Transverse colon (tissue), 4 donors: ENCODE results near the gene SEMA3G. TPM values are rescaled to one million over a fixed set of nuclear protein-coding genes. Genes with fewer than 3 reads are reported as not detected.

ENCODE experiments used
- DNase-seq: peaks from one replicate; pipeline ENCODE4 v3.0.0-alpha.2; 2019
- H3K27ac ChIP-seq, 4 donors: fragments of 200-600 bp; sonication (generic); 2 replicates each; pipeline ENCODE4 v1.5.1; 2016 to 2018; ENCODE audit warnings: inconsistent platforms in 4 of 4
- H3K27me3 ChIP-seq: fragments of 200-600 bp; sonication (generic); 2 replicates; pipeline ENCODE4 v1.5.1; 2017; ENCODE audit warnings: inconsistent platforms
- H3K36me3 ChIP-seq, 4 donors: fragments of 200-600 bp; sonication (generic); 2 replicates each; pipeline ENCODE4 v1.5.1; 2017 to 2019; ENCODE audit warnings: inconsistent platforms in 4 of 4
- H3K4me1 ChIP-seq, 4 donors: fragments of 200-600 bp; sonication (generic); 2 replicates each; pipeline ENCODE4 v1.5.1; 2017 to 2020; ENCODE audit warnings: inconsistent platforms in 4 of 4
- H3K4me3 ChIP-seq, 4 donors: fragments of 200-600 bp; sonication (generic); 1 replicate in 1 of 4; 2 replicates in 3 of 4; pipeline versions ENCODE4 v1.5.1 to v1.6.1; 2017 to 2019; ENCODE audit warnings: inconsistent platforms in 4 of 4
- H3K9me3 ChIP-seq, 2 donors: fragments of 200-600 bp; sonication (generic); 2 replicates each; pipeline ENCODE4 v1.5.1; 2017 to 2019; ENCODE audit warnings: inconsistent platforms in 2 of 2
- CTCF ChIP-seq, 5 experiments: fragments of 200-600 bp in 3 of 5; fragments of 450-650 bp in 2 of 5; sonication (generic) in 3 of 5; IDR thresholded peaks; 1 replicate in 2 of 5; 2 replicates in 3 of 5; pipeline ENCODE4 v1.5.1; 2016 to 2017; ENCODE audit warnings: antibody characterized with exemption in 5 of 5, inconsistent platforms in 3 of 5, mild to moderate bottlenecking in 2 of 5, moderate library complexity in 1 of 5
- EP300 ChIP-seq: sonication (generic); formaldehyde crosslinking; IDR thresholded peaks from one replicate; pipeline ENCODE4 v1.6.1; 2017; ENCODE audit warnings: antibody characterized with exemption, low read depth
- POLR2A ChIP-seq: fragments of 450-650 bp; IDR thresholded peaks from one replicate; pipeline ENCODE4 v1.6.1; 2016; ENCODE audit warnings: antibody characterized with exemption, mild to moderate bottlenecking, moderate library complexity
- POLR2AphosphoS5 ChIP-seq, 3 donors: sonication (generic); formaldehyde crosslinking; IDR thresholded peaks; one replicate each; pipeline ENCODE4 v1.6.1; 2016; ENCODE audit warnings: antibody characterized with exemption in 3 of 3
- whole genome bisulfite sequencing, 2 donors: methylation state at CpG; one replicate each; pipeline ENCODE4 v1.1.5; 2018; ENCODE audit warnings: low coverage in 1 of 2; 5-methylcytosine and 5-hydroxymethylcytosine counted together
- in situ Hi-C, 4 donors: fragments of 200-750 bp; cut with MboI; loops; one replicate each; pipeline versions ENCODE4 v1.15.0 to v1.15.1; 2017; ENCODE audit warnings: low sequenced_read_pairs in 3 of 4, low pct_ligation_motif_present in 1 of 4, low pct_unique_long_range_greater_than_20kb in 1 of 4
- intact Hi-C: fragments of 100-400 bp; cut with DNase I; formaldehyde crosslinking; loops from one replicate; pipeline ENCODE4 v1.15.1; 2023; ENCODE audit warnings: low total_unique reads
- total RNA-seq, 4 donors: library from RNA; depleted of rRNA; stranded (reverse); fragments of >200 nt; gene quantifications; one replicate each; pipeline ENCODE4 v1.1.0, GENCODE V29; 2016

Gene SEMA3G
- total RNA-seq, 4 donors from 2014 or later: 1.2 to 21.7 (median 2.3) TPM

DNA sequence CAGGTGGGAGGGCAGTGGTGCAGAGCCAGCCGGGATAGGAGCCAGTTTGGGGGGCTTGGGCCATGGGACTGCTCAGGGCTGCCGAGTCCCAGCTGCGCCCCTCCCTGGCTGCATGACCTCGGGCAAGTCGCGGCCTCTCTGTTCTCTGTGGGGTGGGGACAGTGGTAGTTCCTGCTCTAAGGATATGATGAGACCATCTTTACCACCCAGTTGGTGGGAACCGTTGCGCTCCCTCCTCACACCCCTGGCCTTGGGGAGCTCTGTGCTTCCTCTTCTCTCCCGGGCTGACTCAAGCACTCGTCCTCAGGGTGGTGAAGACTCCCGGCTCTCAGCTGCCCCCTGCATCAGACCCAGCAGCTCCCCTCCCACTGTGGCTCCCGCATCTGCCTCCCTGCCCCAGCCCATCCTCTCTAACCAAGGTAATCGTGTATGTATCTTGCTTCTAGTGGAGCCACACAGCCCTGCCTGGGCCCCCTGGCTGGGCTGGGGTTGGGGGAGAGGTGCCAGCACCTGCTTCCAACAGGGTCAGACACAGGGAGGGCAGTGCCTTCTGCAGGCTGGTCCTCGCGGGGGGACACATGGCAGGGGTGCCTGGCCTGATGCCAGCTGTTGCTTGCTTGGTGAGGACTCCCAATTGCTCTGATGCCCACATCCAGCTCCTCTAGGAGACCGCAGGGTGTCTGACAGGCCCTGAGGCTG lies 35.1 kb upstream of the SEMA3G start:
- Histone ChIP-seq H3K27ac (no peak overlapping the region), H3K4me1 (peaks cover 0 to 16% (median 4%) of the 10 kb centered on the region in 4 donors), H3K9me3 (no peaks in the 10 kb centered on the region), H3K27me3 (no peaks in the 10 kb centered on the region), H3K4me3 (no peak overlapping the region), H3K36me3 (peaks cover 0 to 64% (median 32%) of the 10 kb centered on the region in 4 donors)
- no peak for DNase-seq
- in situ Hi-C loops (no loop called here), intact Hi-C loops (no loop called here)
- 96% methylated on average over 16 of the region's 16 CpGs; no CpG with 5 or more reads in 1 of the 2 donors for WGBS, 2 donors
- TF ChIP-seq POLR2AphosphoS5 (IDR thresholded peaks at IDR 0.05) (no peak), CTCF (IDR thresholded peaks at IDR 0.05) (no peak), POLR2A (no peak), EP300 (no peak)

- Histone ChIP-seq H3K27me3 (no peaks in the 10 kb centered on the region), H3K27ac (no peak overlapping the region), H3K36me3 (peaks cover 0 to 70% (median 33%) of the 10 kb centered on the region in 4 donors), H3K4me3 (no peak overlapping the region), H3K9me3 (no peaks in the 10 kb centered on the region), H3K4me1 (peaks cover 0 to 12% (median under 1%) of the 10 kb centered on the region in 4 donors)
- intact Hi-C loops: no loop called here
- DNase-seq: no peak
- no peak for TF ChIP-seq POLR2A
- TF ChIP-seq EP300: no peak
- TF ChIP-seq CTCF (IDR thresholded peaks at IDR 0.05): no peak
- no peak for TF ChIP-seq POLR2AphosphoS5 (IDR thresholded peaks at IDR 0.05)
- 94% methylated on average over 3 to 7 of the region's 7 CpGs for WGBS, 2 donors
- in situ Hi-C loops: no loop called here
These were observed 34.4 kb upstream of the SEMA3G start for GRCh38 chr3:52479037-52479876.

DNA sequence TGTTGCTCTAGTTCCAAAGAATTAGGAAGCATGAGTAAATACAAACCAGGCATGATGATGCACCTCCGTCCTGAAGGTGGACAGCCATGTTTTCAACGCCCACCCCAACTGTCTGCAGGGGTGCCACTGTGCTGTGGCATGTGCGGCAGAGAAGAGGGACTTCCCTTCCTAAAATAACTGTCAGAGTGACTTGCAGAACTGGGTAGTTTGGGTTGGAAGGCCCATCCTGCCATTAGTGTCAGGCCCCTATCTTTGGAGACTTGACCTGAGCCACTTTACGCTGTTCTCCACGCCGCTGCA lies 32.8 kb upstream of the SEMA3G start:
- H3K36me3 ChIP-seq: peaks cover 0 to 80% (median 40%) of the 10 kb centered on the region in 4 donors
- intact Hi-C loops: no loop called here

More for the DNA sequence above, 32.8 kb upstream of the SEMA3G start:
- DNase-seq: no peak
- Histone ChIP-seq H3K27ac (no peak overlapping the region), H3K4me3 (no peak overlapping the region), H3K4me1 (peaks cover 0 to under 1% (median 0%) of the 10 kb centered on the region in 4 donors), H3K27me3 (no peaks in the 10 kb centered on the region), H3K9me3 (no peaks in the 10 kb centered on the region)
- TF ChIP-seq POLR2A (no peak), CTCF (IDR thresholded peaks at IDR 0.05) (no peak), POLR2AphosphoS5 (IDR thresholded peaks at IDR 0.05) (no peak), EP300 (no peak)
- in situ Hi-C loops: no loop called here
- WGBS, 2 donors: 90 to 95% methylated on average over 2 to 6 of the region's 6 CpGs
